ENCODE data around the gene NCBP2.
"Not testable (repeated sequence)": the region's sequence is repeated elsewhere in the genome, so short reads cannot be mapped to it uniquely, and the experiment has no call there.

The NCBP2 gene

DNA sequence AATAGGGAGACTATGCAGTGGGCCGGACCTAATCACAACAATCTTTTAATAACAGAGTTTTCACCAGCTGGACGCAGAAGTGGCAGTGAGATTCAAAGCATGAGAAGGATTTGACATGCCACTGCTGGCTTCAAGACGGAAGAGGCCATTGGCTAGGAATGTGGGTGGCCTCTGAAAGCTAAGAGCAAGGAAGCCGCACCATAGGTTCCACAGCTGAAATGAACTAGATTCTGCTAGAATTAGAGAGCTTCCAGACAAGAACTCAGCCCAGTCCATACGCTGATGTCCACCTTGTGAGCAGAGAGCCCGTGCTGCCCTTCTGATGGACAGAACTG is 6.9 kb upstream of the NCBP2 start:
- H3K27me3 ChIP-seq = no peaks in the 10 kb centered on the region
- TF ChIP-seq, protein P1, sequence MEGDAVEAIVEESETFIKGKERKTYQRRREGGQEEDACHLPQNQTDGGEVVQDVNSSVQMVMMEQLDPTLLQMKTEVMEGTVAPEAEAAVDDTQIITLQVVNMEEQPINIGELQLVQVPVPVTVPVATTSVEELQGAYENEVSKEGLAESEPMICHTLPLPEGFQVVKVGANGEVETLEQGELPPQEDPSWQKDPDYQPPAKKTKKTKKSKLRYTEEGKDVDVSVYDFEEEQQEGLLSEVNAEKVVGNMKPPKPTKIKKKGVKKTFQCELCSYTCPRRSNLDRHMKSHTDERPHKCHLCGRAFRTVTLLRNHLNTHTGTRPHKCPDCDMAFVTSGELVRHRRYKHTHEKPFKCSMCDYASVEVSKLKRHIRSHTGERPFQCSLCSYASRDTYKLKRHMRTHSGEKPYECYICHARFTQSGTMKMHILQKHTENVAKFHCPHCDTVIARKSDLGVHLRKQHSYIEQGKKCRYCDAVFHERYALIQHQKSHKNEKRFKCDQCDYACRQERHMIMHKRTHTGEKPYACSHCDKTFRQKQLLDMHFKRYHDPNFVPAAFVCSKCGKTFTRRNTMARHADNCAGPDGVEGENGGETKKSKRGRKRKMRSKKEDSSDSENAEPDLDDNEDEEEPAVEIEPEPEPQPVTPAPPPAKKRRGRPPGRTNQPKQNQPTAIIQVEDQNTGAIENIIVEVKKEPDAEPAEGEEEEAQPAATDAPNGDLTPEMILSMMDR (IDR thresholded peaks at IDR 0.05) = no peak
- no peaks in the 10 kb centered on the region for H3K36me3 ChIP-seq
- H3K27ac ChIP-seq = no peak overlapping the region
- no peak overlapping the region for H3K4me3 ChIP-seq (ENCODE audit: low read depth in 1 of 2, low read length in 1 of 2)
- no peaks in the 10 kb centered on the region for H3K9me3 ChIP-seq
- H3K4me1 ChIP-seq (ENCODE audit: control insufficient read depth in 1 of 2, insufficient read depth in 1 of 2, low read depth in 1 of 2, low read length in 1 of 2) = no peaks in the 10 kb centered on the region

DNA sequence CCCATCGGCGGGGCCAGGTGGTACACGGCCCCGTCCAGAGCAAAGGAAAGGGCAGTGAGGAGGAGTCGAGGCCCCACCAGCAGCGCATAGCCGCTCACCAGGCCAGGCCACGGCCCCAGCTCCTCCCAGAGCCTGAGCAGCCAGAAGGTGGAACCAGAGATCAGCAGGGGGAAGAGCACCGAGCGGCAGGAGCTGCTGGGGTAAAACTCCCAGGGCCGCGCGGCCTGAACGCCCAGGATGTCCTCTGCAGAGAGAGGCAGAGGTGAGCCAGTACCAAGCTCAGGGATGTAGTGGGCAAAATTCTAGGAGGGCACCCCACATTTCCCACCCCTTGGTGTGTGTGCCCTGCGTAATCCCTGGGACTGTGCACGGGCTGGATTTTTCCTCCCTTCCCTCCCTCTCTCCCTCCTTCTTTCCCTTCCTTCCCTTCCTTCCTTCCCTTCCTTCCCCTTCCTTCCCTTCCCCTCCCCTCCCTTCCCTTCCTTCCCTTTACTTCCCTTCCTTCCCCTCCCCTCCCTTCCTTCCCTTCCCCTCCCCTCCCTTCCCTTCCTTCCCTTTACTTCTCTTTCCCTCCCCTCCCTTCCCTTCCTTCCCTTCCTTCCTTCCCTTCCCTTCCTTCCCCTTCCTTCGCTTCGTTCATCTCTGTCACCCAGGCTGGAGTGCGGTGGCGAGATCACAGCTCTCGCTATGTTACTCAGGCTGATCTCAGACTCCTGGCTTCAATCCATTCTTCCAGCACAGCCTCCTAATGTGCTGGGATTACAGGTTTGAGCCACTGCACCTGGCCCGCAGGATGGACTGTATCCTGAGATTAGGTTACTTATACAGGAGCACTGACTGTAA is 6.3 kb upstream of the NCBP2 start:
- Histone ChIP-seq H3K27ac (no peak overlapping the region), H3K4me1 (ENCODE audit: control insufficient read depth in 1 of 2, insufficient read depth in 1 of 2, low read depth in 1 of 2, low read length in 1 of 2) (peaks cover 0 to 1% of the 10 kb centered on the region in 2 experiments), H3K36me3 (no peaks in the 10 kb centered on the region), H3K27me3 (no peaks in the 10 kb centered on the region), H3K9me3 (no peaks in the 10 kb centered on the region), H3K4me3 (ENCODE audit: low read depth in 1 of 2, low read length in 1 of 2) (no peak overlapping the region)
- TF ChIP-seq, protein P1 (IDR thresholded peaks at IDR 0.05) = no peak

DNA sequence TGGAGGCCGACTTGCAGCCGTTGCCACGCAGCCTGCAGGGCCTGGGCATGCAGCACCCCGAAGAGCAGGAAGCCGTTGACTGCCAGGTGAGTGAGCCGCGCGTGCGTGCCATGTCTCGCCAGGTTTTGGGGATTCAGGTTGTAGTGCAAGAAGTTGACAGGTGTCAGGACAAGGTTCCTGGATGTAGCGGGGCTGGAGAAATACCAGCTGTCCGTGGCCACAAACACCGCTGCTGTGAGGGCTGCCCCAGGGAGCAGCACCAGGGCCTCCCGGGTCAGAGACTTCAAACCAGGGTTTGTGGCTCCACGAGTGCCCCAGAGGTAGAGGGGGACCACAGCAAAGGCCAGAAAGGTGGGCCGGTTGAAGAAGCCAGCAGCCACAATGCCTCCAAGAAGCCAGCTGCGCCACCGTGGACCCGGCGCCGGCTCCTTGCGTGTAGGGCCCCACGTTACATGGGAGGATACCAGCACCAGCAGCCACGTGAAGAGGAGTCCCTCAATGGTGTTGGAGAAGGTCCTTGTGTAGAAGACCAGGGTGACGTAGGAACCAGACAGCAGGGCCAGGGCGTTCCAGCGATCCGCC is 5.6 kb upstream of the NCBP2 start:
- Histone ChIP-seq H3K4me1 (ENCODE audit: control insufficient read depth in 1 of 2, insufficient read depth in 1 of 2, low read depth in 1 of 2, low read length in 1 of 2) (peaks cover 7 to 9% of the 10 kb centered on the region in 2 experiments), H3K27me3 (no peaks in the 10 kb centered on the region), H3K9me3 (no peaks in the 10 kb centered on the region), H3K27ac (no peak overlapping the region), H3K4me3 (ENCODE audit: low read depth in 1 of 2, low read length in 1 of 2) (no peak overlapping the region), H3K36me3 (no peaks in the 10 kb centered on the region)
- TF ChIP-seq, protein P1 (IDR thresholded peaks at IDR 0.05) = no peak

DNA sequence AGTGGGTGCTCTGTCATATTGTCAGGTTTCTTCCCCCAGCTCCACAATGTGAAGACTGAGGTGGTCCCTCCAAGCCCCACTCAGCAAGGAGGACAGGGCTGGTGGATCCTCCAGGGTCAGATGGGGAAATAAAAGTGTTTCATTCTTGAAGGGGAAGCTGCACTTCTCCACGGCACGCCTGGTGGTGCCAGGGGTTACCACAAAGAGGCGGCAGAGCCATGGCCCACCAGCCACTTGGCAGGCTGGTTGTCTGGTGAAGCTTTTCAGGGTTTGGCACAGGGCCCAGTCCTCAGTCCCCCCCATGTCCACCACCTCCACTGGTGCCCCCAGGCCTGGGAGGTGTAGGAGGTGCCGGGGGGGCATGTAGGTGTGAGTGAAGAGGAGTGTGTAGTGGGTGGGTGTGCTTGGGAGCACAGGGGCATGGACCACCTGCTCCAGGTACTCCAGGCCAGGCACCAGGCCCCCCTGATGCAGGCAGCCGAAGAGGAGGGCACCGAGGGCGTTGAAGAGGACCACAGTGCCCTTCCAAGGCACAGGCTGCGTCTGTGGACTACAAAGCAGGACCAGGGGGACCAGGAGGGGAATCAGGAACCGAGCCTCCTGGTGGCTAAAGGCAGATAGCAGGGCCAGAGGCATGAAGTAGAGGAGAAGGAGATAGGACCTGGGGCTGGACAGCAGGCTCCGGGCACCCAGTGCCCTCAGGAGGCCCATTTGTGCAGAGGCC is 5.0 kb upstream of the NCBP2 start:
- no peak overlapping the region for H3K4me3 ChIP-seq (ENCODE audit: low read depth in 1 of 2, low read length in 1 of 2)
- H3K9me3 ChIP-seq = no peaks in the 10 kb centered on the region
- TF ChIP-seq, protein P1 (IDR thresholded peaks at IDR 0.05) = no peak
- no peaks in the 10 kb centered on the region for H3K27me3 ChIP-seq
- H3K27ac ChIP-seq = no peak overlapping the region
- peaks cover 9 to 11% of the 10 kb centered on the region in 2 experiments for H3K4me1 ChIP-seq (ENCODE audit: control insufficient read depth in 1 of 2, insufficient read depth in 1 of 2, low read depth in 1 of 2, low read length in 1 of 2)
- no peaks in the 10 kb centered on the region for H3K36me3 ChIP-seq

DNA sequence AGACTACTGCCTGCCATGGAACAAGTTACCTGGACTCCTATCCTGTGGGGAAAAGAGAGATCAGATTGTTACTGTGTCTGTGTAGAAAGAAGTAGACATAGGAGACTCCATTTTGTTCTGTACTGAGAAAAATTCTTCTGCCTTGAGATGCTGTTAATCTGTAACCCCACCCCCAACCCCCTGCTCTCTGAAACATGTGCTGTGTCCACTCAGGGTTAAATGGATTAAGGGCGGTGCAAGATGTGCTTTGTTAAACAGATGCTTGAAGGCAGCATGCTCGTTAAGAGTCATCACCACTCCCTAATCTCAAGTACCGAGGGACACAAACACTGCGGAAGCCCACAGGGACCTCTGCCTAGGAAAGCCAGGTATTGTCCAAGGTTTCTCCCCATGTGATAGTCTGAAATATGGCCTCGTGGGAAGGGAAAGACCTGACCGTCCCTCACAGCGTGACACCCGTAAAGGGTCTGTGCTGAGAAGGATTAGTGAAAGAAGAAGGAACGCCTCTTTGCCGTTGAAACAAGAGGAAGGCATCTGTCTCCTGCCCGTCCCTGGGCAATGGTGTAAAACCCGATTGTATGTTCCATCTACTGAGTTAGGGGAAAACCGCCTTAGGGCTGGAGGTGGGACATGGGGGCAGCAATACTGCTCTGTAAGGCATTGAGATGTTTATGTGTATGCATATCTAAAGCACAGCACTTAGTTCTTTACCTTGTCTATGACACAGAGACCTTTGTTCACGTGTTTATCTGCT is 1.9 kb upstream of the NCBP2 start:
- not testable (repeated sequence) for H3K27ac ChIP-seq; H3K27me3 ChIP-seq; H3K4me3 ChIP-seq (ENCODE audit: low read depth in 1 of 2, low read length in 1 of 2); H3K36me3 ChIP-seq; H3K9me3 ChIP-seq
- H3K4me1 ChIP-seq (ENCODE audit: control insufficient read depth in 1 of 2, insufficient read depth in 1 of 2, low read depth in 1 of 2, low read length in 1 of 2) = peaks cover 21 to 28% of the 10 kb centered on the region in 2 experiments

All from neutrophil (primary cell).